Measurements from ENCODE around the gene TRIM32.

DNA sequence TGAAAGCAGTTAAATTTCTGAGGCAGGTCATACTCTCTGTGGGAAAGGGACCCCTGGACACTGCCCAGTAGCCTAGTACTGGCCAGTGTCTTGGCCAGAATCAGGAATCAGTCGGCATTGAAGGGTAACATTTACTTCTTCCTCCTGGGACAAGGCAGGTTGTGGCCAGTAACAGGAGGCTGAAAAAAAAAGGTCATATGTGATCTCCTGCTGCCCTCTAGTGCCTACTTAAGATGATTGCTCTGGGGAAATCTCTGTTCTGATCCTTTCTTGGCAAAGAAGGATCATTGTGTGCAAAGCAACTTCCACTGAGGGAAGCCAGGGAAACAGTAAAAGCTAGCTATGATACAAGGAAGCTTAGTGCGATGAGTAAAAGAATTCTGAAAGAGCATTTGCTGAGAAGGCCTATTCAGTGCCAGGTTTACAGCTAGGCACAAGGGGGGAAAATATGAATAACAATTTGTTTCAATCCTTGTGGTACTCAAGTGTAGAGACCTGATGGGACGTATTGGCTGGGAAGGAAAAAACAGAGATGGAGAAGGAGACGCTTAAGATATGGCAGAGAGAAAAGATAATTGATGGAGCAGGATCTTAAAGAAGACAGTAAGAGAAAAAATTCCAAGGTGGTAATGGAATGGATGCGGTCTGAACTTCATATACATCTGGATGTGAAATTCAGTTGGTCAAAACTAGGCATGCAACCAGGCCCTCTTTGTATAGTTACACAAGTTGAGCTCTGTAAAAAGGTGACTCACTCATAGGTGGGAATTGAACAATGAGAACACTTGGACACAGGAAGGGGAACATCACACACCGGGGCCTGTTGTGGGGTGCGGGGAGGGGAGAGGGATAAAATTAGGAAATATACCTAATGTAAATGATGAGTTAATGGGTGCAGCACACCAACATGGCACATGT lies 25.8 kb upstream of the TRIM32 start:
- TF ChIP-seq, protein P1, sequence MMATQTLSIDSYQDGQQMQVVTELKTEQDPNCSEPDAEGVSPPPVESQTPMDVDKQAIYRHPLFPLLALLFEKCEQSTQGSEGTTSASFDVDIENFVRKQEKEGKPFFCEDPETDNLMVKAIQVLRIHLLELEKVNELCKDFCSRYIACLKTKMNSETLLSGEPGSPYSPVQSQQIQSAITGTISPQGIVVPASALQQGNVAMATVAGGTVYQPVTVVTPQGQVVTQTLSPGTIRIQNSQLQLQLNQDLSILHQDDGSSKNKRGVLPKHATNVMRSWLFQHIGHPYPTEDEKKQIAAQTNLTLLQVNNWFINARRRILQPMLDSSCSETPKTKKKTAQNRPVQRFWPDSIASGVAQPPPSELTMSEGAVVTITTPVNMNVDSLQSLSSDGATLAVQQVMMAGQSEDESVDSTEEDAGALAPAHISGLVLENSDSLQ (IDR thresholded peaks at IDR 0.05): no peak
- TF ChIP-seq TARDBP (IDR thresholded peaks at IDR 0.05): no peak
- TF ChIP-seq SUZ12 (IDR thresholded peaks at IDR 0.05): no peak
- no peak for TF ChIP-seq L3MBTL2 (conservative IDR thresholded peaks at IDR 0.05)
- no peak for TF ChIP-seq SP1 (IDR thresholded peaks at IDR 0.05)

Data from HEK293T (cell line).